Endothelial cell of umbilical vein (primary cell): Measurements from ENCODE around the gene SLC16A11. TPM values are rescaled to one million over a fixed set of nuclear protein-coding genes. Genes with fewer than 3 reads are reported as not detected.

ENCODE experiments used
- BruUV-seq: library from RNA; stranded (reverse); fragments of 400-500 nt; replicated peaks from 2 replicates; lab custom pipeline; 2021; lab: Mats Ljungman, UMichigan
- CTCF ChIA-PET: fragments of 300-600, 350-600 bp; sonication (Branson Sonifier 250); formaldehyde crosslinking; loops from one replicate; lab custom pipeline; 2021; ENCODE audit warnings: antibody characterized with exemption, inconsistent platforms; lab: Charles Lee
- POLR2A ChIA-PET: fragments of 300-600, 350-600 bp; sonication (Branson Sonifier 250); formaldehyde crosslinking; loops from one replicate; lab custom pipeline; 2021; ENCODE audit warnings: antibody characterized with exemption, inconsistent platforms; lab: Charles Lee
- DNase-seq: peaks from one replicate; pipeline ENCODE4 v3.0.0-alpha.2; 2011; ENCODE audit warnings: low read depth, low spot score
- FAIRE-seq: peaks from 2 replicates; lab custom pipeline; 2011; peaks lifted over from hg19 to GRCh38; lab: Jason Lieb, UNC
- H2AFZ ChIP-seq: 2 replicates; pipeline ENCODE4 v1.6.0; 2012; ENCODE audit warnings: low read depth, low read length, control low read depth, inconsistent platforms
- H3K27ac ChIP-seq: 2 replicates; pipeline ENCODE4 v1.5.1; 2011; ENCODE audit warnings: low read depth, mild to moderate bottlenecking, control low read depth, low read length, moderate library complexity; ENCODE audit not compliant: insufficient read depth
- H3K27me3 ChIP-seq, 2 experiments: 2 replicates each; pipeline versions ENCODE4 v1.6.0 to v1.6.1; 2011; ENCODE audit warnings: low read length in 2 of 2, mixed read lengths in 1 of 2; ENCODE audit not compliant: control insufficient read depth in 2 of 2, insufficient read depth in 2 of 2
- H3K36me3 ChIP-seq, 2 experiments: 2 replicates in 1 of 2; 3 replicates in 1 of 2; pipeline ENCODE4 v1.5.1; 2011; ENCODE audit warnings: low read length in 2 of 2, mild to moderate bottlenecking in 1 of 2, moderate library complexity in 1 of 2; ENCODE audit not compliant: control insufficient read depth in 2 of 2, insufficient read depth in 2 of 2; ENCODE audit errors: extremely low read depth in 1 of 2
- H3K4me1 ChIP-seq: 3 replicates; pipeline ENCODE4 v1.5.1; 2011; ENCODE audit warnings: mild to moderate bottlenecking, low read length; ENCODE audit not compliant: control insufficient read depth, insufficient read depth; ENCODE audit errors: extremely low read depth
- H3K4me2 ChIP-seq: 2 replicates; pipeline ENCODE4 v1.6.1; 2011; ENCODE audit warnings: low read length, control low read depth, mixed read lengths; ENCODE audit not compliant: insufficient read depth
- H3K4me3 ChIP-seq, 3 experiments: fragments of 200-600 bp in 1 of 3; sonication (generic), shearing (Covaris generic) in 1 of 3; replicated peaks in 1 of 3; 2 replicates each; pipeline ENCODE4 v1.5.1; 2011 to 2016; ENCODE audit warnings: control low read depth in 3 of 3, low read length in 3 of 3, mild to moderate bottlenecking in 2 of 3, inconsistent platforms in 1 of 3, low read depth in 1 of 3, moderate library complexity in 1 of 3; ENCODE audit not compliant: insufficient read depth in 1 of 3
- H3K79me2 ChIP-seq: 2 replicates; pipeline ENCODE4 v1.6.0; 2012; ENCODE audit warnings: low read length, inconsistent platforms; ENCODE audit not compliant: control insufficient read depth, insufficient read depth
- H3K9ac ChIP-seq: replicated peaks from 2 replicates; pipeline ENCODE3; 2011; ENCODE audit warnings: low read length, control low read depth; ENCODE audit not compliant: insufficient read depth; ENCODE audit errors: extremely low read depth
- H3K9me1 ChIP-seq: replicated peaks from 3 replicates; pipeline ENCODE4 v1.6.0; 2011; ENCODE audit warnings: mild to moderate bottlenecking, low read length; ENCODE audit not compliant: control insufficient read depth, insufficient read depth; ENCODE audit errors: extremely low read depth
- H3K9me3 ChIP-seq: replicated peaks from 2 replicates; pipeline ENCODE4 v1.5.1; 2012; ENCODE audit warnings: low read length, inconsistent platforms; ENCODE audit not compliant: control insufficient read depth, insufficient read depth
- H4K20me1 ChIP-seq: replicated peaks from 2 replicates; pipeline ENCODE3; 2011; ENCODE audit warnings: mild to moderate bottlenecking, low read length; ENCODE audit not compliant: control insufficient read depth, insufficient read depth; ENCODE audit errors: extremely low read depth
- EZH2 ChIP-seq: IDR thresholded peaks from 2 replicates; pipeline ENCODE4 v1.6.1; 2012; ENCODE audit warnings: borderline replicate concordance, low read depth, mild to moderate bottlenecking, moderate library complexity, low read length, inconsistent platforms; ENCODE audit not compliant: severe bottlenecking
- FOS ChIP-seq: IDR thresholded peaks from 2 replicates; pipeline ENCODE4 v1.6.1; 2011; ENCODE audit warnings: mild to moderate bottlenecking, low read length, moderate library complexity, borderline replicate concordance; ENCODE audit not compliant: insufficient read depth
- GATA2 ChIP-seq: IDR thresholded peaks from 2 replicates; pipeline ENCODE4 v1.7.0; 2011; ENCODE audit warnings: low read depth, mild to moderate bottlenecking, moderate library complexity, mixed read lengths, low read length; ENCODE audit not compliant: insufficient read length, insufficient read depth
- JUN ChIP-seq: IDR thresholded peaks from 2 replicates; pipeline ENCODE4 v1.6.1; 2011; ENCODE audit warnings: borderline replicate concordance, low read depth; ENCODE audit not compliant: insufficient read length, insufficient read depth
- MYC ChIP-seq: IDR thresholded peaks from one replicate; pipeline ENCODE4 v1.6.1; 2011; ENCODE audit warnings: mild to moderate bottlenecking, low read depth, low read length
- POLR2A ChIP-seq: IDR thresholded peaks from 2 replicates; pipeline ENCODE4 v1.6.1; 2012; ENCODE audit warnings: low read depth, mild to moderate bottlenecking, control low read depth, low read length
- POLR2AphosphoS5 ChIP-seq: IDR thresholded peaks from 2 replicates; pipeline ENCODE4 v1.6.1; 2012; ENCODE audit warnings: low read depth, mild to moderate bottlenecking, control low read depth, low read length, moderate library complexity; ENCODE audit not compliant: insufficient read depth
- dilution Hi-C: fragments of 300-500 bp; cut with MboI; formaldehyde crosslinking; loops from one replicate; pipeline ENCODE4 v1.15.0; 2019; ENCODE audit warnings: low sequenced_read_pairs; ENCODE audit not compliant: extremely low pct_ligation_motif_present
- intact Hi-C: fragments of 100-400 bp; cut with micrococcal nuclease; formaldehyde crosslinking; loops from one replicate; pipeline ENCODE4 v1.10.0; 2022
- polyA plus RNA-seq, 4 experiments: library from polyadenylated mRNA; depleted of rRNA in 3 of 4; stranded (reverse) in 3 of 4; unstranded in 1 of 4; fragments of >200 nt; gene quantifications; 2 replicates each; pipeline versions ENCODE4 v1.2.1 to v1.2.3, GENCODE V29; 2011 to 2012; ENCODE audit warnings: missing spikeins in 1 of 4
- total RNA-seq: library from RNA; stranded (reverse); gene quantifications from 2 replicates; pipeline ENCODE4 v1.2.3, GENCODE V29; 2021
- TF ChIP-seq, protein P1 (sequence below), 2 donors: IDR thresholded peaks; 1 replicate in 1 of 2; 2 replicates in 1 of 2; pipeline ENCODE4 v1.5.1; 2011; ENCODE audit warnings: low read length in 2 of 2, mild to moderate bottlenecking in 2 of 2, moderate library complexity in 2 of 2, control low read depth in 1 of 2, inconsistent platforms in 1 of 2, low read depth in 1 of 2; ENCODE audit not compliant: insufficient read depth in 1 of 2; ENCODE audit errors: extremely low read depth in 1 of 2
- TF ChIP-seq, protein P2 (sequence below): IDR thresholded peaks from 2 replicates; pipeline ENCODE4 v1.6.1; 2011; ENCODE audit not compliant: insufficient read depth, insufficient read length

Gene SLC16A11
- total and polyA plus RNA-seq, 2 donors (not counting 3 experiments of a cell fraction or from before 2014, with no cell fraction given), result 0.95 to 1.4 TPM

DNA sequence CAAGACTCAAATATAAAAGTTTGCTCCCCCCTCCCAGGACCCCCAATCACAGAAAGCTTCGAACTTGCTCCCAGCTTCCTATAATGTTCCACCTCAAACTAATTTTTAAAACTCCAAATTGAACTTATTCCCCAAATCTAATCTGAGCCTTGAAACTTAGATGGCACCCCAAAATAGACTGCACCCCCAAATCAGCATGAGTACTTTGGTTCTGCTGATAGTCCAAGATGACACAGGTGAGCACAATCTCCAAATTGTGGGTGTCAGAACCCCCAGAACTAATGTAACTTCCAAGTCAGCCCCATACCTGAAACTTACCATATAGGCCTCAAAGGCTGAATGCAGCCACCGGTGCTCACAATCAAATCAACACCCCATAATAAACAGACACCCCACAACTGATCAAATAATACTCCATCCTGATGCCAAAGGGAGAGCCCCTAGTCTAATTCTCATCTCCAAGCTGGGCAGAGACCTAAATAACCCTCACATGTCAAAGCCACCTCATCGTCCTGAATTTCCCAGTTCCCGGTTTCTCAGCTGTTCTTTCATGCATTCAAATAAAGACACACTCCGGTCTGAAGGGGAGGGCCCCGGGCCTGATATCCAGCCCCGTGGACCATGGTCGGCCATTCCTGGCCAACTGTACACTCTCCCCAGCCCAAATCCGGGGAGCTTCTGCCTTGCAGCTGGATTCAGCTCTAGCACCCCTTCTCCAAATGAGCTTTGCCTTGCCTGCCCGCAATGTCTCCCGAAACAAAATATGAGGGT, 22.8 kb downstream of the SLC16A11 start:
- no peaks in the 10 kb centered on the region for H3K9me3 ChIP-seq
- no peak for TF ChIP-seq FOS
- TF ChIP-seq, protein P1, sequence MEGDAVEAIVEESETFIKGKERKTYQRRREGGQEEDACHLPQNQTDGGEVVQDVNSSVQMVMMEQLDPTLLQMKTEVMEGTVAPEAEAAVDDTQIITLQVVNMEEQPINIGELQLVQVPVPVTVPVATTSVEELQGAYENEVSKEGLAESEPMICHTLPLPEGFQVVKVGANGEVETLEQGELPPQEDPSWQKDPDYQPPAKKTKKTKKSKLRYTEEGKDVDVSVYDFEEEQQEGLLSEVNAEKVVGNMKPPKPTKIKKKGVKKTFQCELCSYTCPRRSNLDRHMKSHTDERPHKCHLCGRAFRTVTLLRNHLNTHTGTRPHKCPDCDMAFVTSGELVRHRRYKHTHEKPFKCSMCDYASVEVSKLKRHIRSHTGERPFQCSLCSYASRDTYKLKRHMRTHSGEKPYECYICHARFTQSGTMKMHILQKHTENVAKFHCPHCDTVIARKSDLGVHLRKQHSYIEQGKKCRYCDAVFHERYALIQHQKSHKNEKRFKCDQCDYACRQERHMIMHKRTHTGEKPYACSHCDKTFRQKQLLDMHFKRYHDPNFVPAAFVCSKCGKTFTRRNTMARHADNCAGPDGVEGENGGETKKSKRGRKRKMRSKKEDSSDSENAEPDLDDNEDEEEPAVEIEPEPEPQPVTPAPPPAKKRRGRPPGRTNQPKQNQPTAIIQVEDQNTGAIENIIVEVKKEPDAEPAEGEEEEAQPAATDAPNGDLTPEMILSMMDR (IDR thresholded peaks at IDR 0.05; ENCODE audit: extremely low read depth in 1 of 2, insufficient read depth in 1 of 2, low read depth in 1 of 2, low read length in 2 of 2), result no peak
- TF ChIP-seq JUN, result no peak
- TF ChIP-seq, protein P2, sequence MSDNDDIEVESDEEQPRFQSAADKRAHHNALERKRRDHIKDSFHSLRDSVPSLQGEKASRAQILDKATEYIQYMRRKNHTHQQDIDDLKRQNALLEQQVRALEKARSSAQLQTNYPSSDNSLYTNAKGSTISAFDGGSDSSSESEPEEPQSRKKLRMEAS, result no peak
- TF ChIP-seq POLR2A, result no peak
- no peak for TF ChIP-seq POLR2AphosphoS5
- TF ChIP-seq EZH2, result no peak
- TF ChIP-seq GATA2, result no peak
- TF ChIP-seq MYC, result no peak
- DNase-seq (peak; percentile 60), FAIRE-seq (peak; percentile 88)
- peaks cover 12 to 17% of the 10 kb centered on the region in 2 experiments for H3K36me3 ChIP-seq
- peak overlapping the region; percentile 96 for H3K27ac ChIP-seq
- H3K4me3 ChIP-seq, result peak overlapping the region in 2 of 3 experiments; percentile 37 to 59
- no peak overlapping the region for H2AFZ ChIP-seq
- H4K20me1 ChIP-seq, result no peaks in the 10 kb centered on the region
- H3K9ac ChIP-seq, result peak overlapping the region; percentile 100
- H3K79me2 ChIP-seq, result peaks cover 33% of the 10 kb centered on the region
- TSS peak; percentile 13 for BruUV-seq
- H3K27me3 ChIP-seq, result no peaks in the 10 kb centered on the region
- no peaks in the 10 kb centered on the region for H3K9me1 ChIP-seq
- CTCF ChIA-PET, result interaction anchor here (0.7 to 5.2 kb wide), 23 partner anchors 9 to 355 kb away, joined by 3 to 91 read pairs (median 6); partner anchors contain the start of genes RNASEK and SLC16A13
- dilution Hi-C loops (no loop called here), intact Hi-C loops (loop anchor here (1.0 to 10.0 kb wide), 2 partner anchors 178 to 834 kb away; partner anchors contain the start of genes CYB5D1, NAA38 and TMEM88)
- peak overlapping the region; percentile 74 for H3K4me2 ChIP-seq
- H3K4me1 ChIP-seq, result peaks cover 49% of the 10 kb centered on the region
- POLR2A ChIA-PET, result interaction anchor here (1.1 to 3.4 kb wide), 4 partner anchors 8 to 105 kb away, joined by 3 to 23 read pairs (median 6); partner anchors contain the start of genes RNASEK and SLC16A13
